ENCODE measurements around the gene DAW1.

DNA sequence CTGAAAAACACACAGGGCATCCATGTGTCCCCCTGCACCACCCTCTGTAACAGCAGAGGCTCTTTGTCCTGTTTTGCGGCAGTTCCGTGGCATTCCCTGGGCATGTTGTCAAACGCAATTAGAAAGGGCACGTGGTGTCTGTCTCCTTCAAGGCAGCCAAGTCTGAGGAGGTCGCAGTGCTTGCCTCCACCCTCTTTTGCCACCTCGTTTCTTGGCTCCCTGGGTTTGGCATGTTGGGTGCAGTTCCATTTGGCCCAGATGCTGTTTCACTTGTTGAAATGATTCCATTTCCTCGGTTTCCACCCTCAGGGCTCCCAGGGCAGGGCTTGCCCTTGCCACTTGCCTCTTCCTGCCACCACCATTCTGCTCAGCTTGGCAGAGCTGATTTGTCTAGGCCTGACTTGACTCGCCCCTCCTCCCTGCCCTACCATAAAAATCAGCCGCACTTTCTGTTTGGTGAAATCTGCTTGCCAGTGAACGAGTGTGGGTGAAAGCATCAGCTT, 45.4 kb upstream of the DAW1 start:
- TF ChIP-seq, protein P1, sequence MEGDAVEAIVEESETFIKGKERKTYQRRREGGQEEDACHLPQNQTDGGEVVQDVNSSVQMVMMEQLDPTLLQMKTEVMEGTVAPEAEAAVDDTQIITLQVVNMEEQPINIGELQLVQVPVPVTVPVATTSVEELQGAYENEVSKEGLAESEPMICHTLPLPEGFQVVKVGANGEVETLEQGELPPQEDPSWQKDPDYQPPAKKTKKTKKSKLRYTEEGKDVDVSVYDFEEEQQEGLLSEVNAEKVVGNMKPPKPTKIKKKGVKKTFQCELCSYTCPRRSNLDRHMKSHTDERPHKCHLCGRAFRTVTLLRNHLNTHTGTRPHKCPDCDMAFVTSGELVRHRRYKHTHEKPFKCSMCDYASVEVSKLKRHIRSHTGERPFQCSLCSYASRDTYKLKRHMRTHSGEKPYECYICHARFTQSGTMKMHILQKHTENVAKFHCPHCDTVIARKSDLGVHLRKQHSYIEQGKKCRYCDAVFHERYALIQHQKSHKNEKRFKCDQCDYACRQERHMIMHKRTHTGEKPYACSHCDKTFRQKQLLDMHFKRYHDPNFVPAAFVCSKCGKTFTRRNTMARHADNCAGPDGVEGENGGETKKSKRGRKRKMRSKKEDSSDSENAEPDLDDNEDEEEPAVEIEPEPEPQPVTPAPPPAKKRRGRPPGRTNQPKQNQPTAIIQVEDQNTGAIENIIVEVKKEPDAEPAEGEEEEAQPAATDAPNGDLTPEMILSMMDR (IDR thresholded peaks at IDR 0.05), result no peak
- no peak for TF ChIP-seq POLR2A (IDR thresholded peaks at IDR 0.05)

Measured in adrenal gland (tissue), 5 donors.